GM19468 (cell line): ENCODE data around the gene STEAP3.

Experiments used
- ATAC-seq: cut with Tn5 transposase; IDR thresholded peaks from one replicate; pipeline ENCODE4 v1.9.1; 2021; ENCODE audit warnings: mild to moderate bottlenecking, moderate library complexity, moderate number of reproducible peaks; ENCODE audit not compliant: unreplicated experiment; ENCODE audit errors: extremely low read depth

Gene STEAP3

DNA sequence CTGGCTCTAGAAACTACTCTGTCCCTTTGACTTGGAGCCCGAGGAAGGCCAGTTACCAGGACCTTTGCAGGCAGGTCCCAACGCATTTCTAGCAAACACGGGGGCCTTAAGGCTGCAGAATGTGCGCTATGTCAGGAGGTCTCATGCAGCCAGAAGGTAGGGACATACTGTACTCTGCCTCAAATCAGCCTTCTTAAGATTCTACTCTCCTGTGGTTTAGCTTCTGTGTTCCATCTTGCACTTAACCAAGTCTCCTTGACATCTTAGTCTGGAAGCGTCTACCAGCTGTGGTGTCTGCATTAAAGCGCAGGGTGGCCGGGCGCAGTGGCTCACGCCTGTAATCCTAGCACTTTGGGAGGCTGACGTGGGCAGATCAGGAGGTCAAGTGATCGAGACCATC, 65.5 kb downstream of the STEAP3 start:
- ATAC-seq, result no peak

DNA sequence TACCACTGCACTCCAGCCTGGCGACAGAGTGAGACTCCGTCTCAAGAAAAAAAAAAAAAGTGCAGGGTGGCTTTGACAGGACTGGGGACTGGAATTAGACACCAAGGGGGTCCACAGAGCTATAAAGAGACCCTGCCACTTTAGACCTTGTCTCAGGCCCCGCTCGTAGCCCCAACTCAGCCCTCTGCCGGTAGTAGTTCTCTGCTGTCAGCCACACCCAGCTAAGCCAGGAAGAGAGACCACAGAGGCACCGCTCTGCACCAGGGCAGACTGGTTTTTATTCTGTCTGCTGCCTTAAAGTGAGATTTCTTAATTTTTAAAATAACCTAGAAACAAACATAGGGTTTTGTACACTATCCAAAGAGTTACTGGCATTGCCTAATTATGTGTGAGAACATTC, 66.0 kb downstream of the STEAP3 start:
- no peak for ATAC-seq

GRCh38 chr2:119290859-119291587, 67.4 kb downstream of the STEAP3 start:
- ATAC-seq, result peak; percentile 58

DNA sequence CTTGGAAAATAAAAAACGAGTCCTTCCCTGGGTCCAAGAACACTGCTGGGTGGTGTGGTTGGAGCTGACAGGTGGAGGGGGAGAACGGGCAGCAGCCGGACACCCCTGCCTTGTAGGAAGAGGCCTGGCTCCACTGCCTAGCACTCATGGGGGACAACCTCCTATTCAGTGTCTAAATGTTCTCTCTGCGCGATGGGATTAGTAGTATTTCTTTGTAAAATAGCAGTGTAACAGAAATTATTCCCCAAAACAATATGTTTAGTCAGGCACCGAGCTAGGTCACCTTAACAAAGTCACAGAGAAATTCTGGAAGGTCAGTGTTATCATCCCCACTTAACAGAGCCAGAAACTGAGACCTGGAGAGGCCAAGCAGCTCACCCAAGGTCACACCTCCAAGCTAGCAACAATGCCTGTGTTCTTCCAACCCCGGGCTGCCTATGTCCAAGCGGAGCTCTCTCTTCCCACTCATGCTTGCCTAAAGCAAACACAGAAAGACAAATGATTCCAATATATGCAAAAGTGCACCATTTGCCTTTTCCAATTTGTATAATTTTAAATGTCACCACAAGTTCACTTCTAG, 68.0 kb downstream of the STEAP3 start:
- no peak for ATAC-seq

- ATAC-seq, result no peak
These were observed 68.6 kb downstream of the STEAP3 start for GRCh38 chr2:119292226-119292625.

- no peak for ATAC-seq
These were observed 69.6 kb downstream of the STEAP3 start for GRCh38 chr2:119293254-119293653.

DNA sequence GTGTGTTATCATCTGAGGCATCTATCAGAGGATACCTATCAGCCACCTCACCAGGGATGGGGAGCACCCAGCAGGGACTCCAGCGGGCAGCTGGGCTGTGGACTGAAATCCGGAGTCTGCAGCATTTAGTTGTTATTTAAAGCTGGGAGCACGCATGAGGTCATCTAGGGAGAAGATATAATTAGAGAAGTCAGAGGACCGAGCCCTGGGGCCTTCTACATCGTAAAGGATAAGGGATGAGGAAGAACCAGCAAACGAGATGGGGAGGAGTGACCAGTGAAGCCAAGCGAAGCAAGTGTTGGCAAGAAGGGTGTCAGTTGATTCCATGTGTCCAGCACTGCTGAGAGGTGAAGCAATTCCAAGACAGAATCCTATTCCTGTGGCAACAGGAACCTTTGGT, 70.3 kb downstream of the STEAP3 start:
- no peak for ATAC-seq

GRCh38 chr2:119294671-119295070, 71.0 kb downstream of the STEAP3 start:
- ATAC-seq, result no peak

DNA sequence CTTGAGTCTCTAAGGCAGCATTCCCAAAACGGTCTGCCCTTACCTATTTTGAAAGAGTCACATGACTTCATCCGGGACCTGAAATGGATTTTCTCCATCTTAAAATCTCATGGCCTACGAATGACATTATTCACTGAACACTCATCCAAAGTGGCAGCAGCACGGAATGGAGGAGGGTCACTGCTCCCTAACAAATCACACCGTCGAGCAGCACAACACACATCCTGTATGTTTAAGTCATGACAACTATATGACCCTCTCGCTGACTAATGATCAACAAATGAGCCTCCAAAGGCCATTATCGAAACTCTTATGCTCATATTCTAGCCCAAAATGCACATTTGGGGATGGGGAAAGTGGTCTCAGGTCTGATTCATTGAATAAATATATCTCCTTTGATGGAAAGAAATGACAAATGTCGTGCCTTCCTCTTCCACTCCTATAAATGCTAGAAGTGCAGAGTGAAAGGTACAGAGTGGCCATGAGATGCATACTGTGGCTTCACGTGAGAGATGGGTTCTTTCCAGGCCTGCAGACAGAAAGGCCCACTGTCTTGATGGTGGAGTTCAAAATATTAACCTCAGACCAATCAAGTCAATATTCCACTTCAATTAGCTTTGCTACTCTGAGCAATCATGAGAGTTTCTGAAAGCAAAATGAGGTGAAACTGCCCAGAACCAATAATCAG, 72.2 kb downstream of the STEAP3 start:
- no peak for ATAC-seq

DNA sequence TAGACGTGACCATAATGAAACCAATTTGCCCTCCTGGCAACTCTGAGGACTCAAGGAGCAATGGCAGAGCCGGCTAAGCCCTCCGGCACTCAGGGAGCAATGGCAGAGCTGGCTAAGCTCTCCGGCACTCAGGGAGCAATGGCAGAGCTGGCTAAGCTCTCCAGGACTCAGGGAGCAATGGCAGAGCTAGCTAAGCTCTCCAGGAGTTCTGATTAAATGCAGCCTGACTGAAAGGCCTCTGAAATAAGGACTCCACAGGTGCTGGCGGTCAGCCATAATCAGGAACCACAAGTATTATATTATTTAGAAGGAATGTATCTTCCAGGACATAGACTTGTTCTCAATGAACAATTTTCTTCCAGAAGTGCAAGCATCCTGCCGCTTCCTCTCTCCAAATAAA, 77.8 kb downstream of the STEAP3 start:
- no peak for ATAC-seq

- ATAC-seq, result no peak
These were observed 81.2 kb downstream of the STEAP3 start for GRCh38 chr2:119304847-119305246.

- no peak for ATAC-seq
These were observed 82.0 kb downstream of the STEAP3 start for GRCh38 chr2:119305497-119306195.

DNA sequence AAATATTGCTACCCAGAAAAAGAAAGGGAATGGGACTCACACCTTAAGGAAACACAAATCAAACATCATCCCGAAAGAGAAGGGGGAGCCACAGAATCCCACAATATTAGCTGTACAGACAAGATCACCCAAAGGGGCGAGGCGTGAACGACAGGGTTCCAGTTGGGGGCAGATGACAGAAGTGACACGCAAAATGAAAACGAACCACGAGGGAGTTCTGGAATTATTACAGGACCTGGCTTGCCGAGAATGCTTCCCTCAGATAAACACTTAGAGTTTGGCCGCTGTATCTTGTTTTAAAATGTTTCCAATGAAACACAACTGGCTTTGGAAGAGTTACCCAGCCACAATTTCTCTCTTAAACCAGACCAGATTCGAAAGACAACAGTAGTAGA, 82.6 kb downstream of the STEAP3 start:
- ATAC-seq, result no peak

GRCh38 chr2:119307419-119308140, 83.9 kb downstream of the STEAP3 start:
- no peak for ATAC-seq

DNA sequence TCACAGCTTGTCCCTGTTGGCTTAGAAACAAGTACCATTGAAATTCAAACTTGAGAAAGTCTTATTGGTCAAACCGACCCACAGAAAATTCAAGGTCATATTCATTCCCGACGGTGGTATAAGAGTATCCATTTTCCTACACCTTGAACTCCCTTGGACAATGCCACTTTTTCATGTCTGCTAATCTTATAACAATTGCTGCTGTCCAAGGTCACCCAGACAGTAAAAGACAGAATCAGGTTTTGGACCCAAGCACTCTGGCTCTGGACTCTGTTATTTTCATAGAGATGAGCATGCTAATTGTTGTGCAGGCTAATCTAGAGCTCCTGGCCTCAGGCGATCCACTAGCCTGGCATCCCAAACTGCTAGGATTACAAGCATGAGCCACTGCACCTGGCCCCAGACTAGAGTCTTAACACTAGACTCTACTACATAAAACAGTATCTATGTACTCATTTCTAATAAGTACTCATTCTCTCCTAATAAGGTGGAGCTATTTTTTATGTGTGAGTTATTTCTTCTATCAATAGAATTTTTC, 85.2 kb downstream of the STEAP3 start:
- ATAC-seq, result no peak

GRCh38 chr2:119311371-119311770, 87.7 kb downstream of the STEAP3 start:
- ATAC-seq, result no peak

DNA sequence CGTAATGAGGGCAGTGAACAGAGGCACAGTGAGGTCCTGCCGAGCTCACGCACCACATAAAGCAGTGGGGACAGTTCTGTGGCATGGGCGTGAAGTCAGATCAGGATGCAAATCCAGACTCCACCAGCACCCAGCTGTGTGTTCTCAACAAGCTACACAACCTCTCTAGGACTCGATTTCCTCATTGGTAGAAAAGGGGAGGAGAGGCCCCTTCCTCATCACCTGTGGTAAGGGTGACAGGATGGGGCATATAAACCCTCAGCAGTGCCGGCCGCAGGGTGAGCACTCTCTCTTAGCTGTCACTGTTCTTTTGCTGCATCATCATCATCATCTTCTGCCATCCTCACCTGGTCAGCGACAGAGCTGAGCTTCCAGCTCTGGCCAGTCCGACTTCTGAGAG, 88.2 kb downstream of the STEAP3 start:
- ATAC-seq, result no peak
